LHCN-M2 (cell line): ENCODE data around the gene FGFR3. TPM values are rescaled to one million over a fixed set of nuclear protein-coding genes. Genes with fewer than 3 reads are reported as not detected.
"Not testable (repeated sequence)": the region's sequence is repeated elsewhere in the genome, so short reads cannot be mapped to it uniquely, and the experiment has no call there.

Experiments
- DNase-seq: peaks from one replicate; pipeline ENCODE4 v3.0.0-alpha.2; 2012; ENCODE audit warnings: low read depth
- total RNA-seq: library from RNA; depleted of rRNA; stranded (reverse); fragments of >200 nt; gene quantifications from 2 replicates; pipeline ENCODE4 v1.2.3, GENCODE V29; 2014

FGFR3 gene
- total RNA-seq, 1 experiment from 2014 or later = 0.17 TPM

GRCh38 chr4:1815997-1816860, 23.1 kb downstream of the FGFR3 start:
- DNase-seq = no peak

GRCh38 chr4:1819284-1819683, 26.2 kb downstream of the FGFR3 start:
- peak; percentile 31 for DNase-seq

- DNase-seq = no peak
Observed at GRCh38 chr4:1819816-1820215, 26.7 kb downstream of the FGFR3 start.

- no peak for DNase-seq
Observed at GRCh38 chr4:1821679-1822567, 28.8 kb downstream of the FGFR3 start.

- DNase-seq = no peak
Observed at GRCh38 chr4:1822568-1823544, 29.8 kb downstream of the FGFR3 start.

GRCh38 chr4:1823545-1823932, 30.4 kb downstream of the FGFR3 start:
- no peak for DNase-seq

- DNase-seq = no peak
Observed at GRCh38 chr4:1824746-1825145, 31.7 kb downstream of the FGFR3 start.

GRCh38 chr4:1825326-1825725, 32.2 kb downstream of the FGFR3 start:
- no peak for DNase-seq

- DNase-seq = no peak
Observed at GRCh38 chr4:1826531-1827350, 33.6 kb downstream of the FGFR3 start.

- no peak for DNase-seq
Observed at GRCh38 chr4:1830234-1830633, 37.1 kb downstream of the FGFR3 start.

GRCh38 chr4:1830642-1831228, 37.6 kb downstream of the FGFR3 start:
- no peak for DNase-seq

- no peak for DNase-seq
Observed at GRCh38 chr4:1831331-1831730, 38.2 kb downstream of the FGFR3 start.

- no peak for DNase-seq
Observed at GRCh38 chr4:1832690-1833089, 39.6 kb downstream of the FGFR3 start.

GRCh38 chr4:1833307-1834046, 40.4 kb downstream of the FGFR3 start:
- no peak for DNase-seq

GRCh38 chr4:1834047-1834775, 41.1 kb downstream of the FGFR3 start:
- no peak for DNase-seq

- not testable (repeated sequence) for DNase-seq
Observed at GRCh38 chr4:1835836-1836235, 42.7 kb downstream of the FGFR3 start.

- DNase-seq = no peak
Observed at GRCh38 chr4:1836650-1837049, 43.6 kb downstream of the FGFR3 start.

- DNase-seq = no peak
Observed at GRCh38 chr4:1837069-1837468, 44.0 kb downstream of the FGFR3 start.

- DNase-seq = no peak
Observed at GRCh38 chr4:1839282-1839681, 46.2 kb downstream of the FGFR3 start.
